ENCODE data around the gene KRTAP5-7.
"Not testable (repeated sequence)": the region's sequence is repeated elsewhere in the genome, so short reads cannot be mapped to it uniquely, and the experiment has no call there.

KRTAP5-7 gene

GRCh38 chr11:71526796-71527575 lies at the start of gene KRTAP5-7:
TSS of gene KRTAP5-7 (plus strand) at chr11:71527267. CDS start at chr11:71527301, 34 bp downstream.
- DNase-seq (ENCODE audit: low read depth in 2 of 3, low spot score in 2 of 3) = not testable (repeated sequence)

DNA sequence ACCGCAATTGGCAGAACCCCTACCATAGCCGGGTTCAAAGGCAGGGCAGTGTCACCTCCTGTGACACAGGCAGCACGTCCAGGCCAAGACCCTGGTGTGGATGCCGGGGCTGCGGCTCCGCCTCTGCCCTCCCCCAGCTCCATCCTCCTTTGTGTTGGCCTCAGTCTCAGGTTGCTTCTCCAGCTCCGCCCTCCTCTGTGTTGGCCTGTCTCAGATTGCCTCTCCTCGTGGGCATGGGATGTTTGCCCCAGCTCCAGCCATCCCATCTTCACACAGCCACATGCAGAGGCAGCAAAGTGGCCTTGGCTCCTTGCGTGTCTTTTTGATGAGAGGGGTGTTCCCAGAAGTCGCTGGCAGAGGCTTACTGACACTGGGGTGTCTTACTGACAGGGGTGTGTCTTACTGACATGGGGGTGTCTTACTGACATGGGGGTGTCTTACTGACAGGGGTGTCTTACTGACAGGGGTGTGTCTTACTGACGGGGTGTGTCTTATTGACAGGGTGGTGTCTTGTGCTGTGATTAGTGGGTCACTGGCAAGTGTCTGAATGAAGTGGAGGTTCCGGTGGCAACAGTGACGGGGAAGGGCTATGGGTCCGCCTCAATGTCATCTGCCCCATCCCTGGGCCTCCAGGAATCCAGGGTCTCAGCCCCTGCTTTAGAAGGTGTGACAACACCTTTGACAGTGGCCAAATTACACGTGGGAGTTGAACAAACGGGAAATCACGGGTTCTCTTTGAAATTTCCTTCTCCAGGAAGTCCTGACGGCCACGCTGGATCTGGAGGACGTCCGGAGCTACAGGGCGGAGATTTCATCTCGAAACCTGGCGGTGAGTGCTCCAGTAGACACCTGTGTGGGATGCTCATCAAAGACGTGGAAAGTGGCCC lies 49.2 kb upstream of the KRTAP5-7 start:
- no peak for DNase-seq (ENCODE audit: low read depth in 2 of 3, low spot score in 2 of 3)

DNA sequence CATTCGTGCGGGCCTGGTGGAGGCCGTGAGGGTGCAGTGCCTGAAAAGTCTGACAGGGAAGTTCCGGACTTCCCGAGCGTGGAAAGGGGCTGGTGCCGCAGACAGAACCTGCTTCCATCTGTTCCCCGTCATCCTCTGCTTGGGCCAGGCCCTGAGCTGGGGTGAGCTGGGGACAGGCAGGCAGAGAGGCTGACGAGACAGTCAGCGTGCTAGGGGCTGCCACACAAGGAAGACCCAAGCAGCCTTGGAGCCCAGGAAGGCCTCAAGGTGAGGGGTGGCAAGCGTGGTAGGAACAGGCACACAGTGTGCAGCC lies 48.6 kb upstream of the KRTAP5-7 start:
- no peak for DNase-seq (ENCODE audit: low read depth in 2 of 3, low spot score in 2 of 3)

- DNase-seq (ENCODE audit: low read depth in 2 of 3, low spot score in 2 of 3) = no peak
Measured at GRCh38 chr11:71481101-71481960, 45.7 kb upstream of the KRTAP5-7 start.

DNA sequence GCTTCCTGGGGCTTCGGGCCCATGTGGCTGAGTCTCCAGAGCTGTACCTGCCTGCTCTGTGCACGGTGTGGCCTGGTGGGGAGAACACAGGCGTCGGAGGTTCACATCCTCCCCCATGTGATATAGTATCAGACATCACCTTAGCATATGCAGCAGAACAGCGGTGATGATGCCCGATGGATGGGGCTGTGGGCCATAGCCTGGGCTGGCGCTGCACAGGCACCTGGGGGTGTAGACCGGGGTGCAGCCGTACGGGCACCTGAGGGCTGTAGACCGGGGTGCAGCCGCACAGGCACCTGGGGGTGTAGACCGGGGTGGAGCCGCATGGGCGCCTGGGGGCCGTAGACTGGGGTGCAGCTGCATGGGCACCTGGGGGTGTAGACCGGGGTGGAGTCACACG lies 44.9 kb upstream of the KRTAP5-7 start:
- DNase-seq (ENCODE audit: low read depth in 2 of 3, low spot score in 2 of 3) = no peak

DNA sequence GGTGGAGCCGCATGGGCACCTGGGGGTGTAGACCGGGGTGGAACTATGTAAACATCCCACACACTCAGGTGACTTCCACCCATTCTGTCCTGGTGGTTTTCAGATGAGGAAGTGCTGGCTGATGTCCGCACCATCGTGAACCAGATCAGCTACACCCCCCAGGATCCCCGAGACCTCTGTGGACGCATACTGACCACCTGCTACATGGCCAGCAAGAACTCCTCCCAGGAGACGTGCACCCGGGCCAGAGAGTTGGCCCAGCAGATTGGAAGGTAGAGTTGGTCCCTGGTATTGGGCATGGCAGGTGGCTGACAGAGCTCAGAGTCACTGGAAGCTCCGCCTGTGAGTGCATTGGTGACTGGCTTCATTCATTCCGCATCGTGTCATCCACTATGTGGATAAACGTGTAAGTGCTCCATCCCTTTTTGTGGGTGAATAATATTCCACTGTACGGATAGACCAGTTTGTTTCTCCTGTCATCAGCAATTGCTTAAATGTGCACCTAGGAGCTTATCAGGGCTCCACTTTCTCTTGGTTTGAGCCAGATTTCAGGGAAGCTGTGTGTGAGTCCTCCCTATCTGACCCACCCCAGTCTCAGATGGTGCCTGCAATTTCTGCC lies 44.2 kb upstream of the KRTAP5-7 start:
- DNase-seq (ENCODE audit: low read depth in 2 of 3, low spot score in 2 of 3) = no peak

GRCh38 chr11:71483692-71484091 lies 43.4 kb upstream of the KRTAP5-7 start:
- DNase-seq (ENCODE audit: low read depth in 2 of 3, low spot score in 2 of 3) = no peak

- no peak for DNase-seq (ENCODE audit: low read depth in 2 of 3, low spot score in 2 of 3)
Measured at GRCh38 chr11:71484248-71485062, 42.6 kb upstream of the KRTAP5-7 start.

GRCh38 chr11:71485063-71485399 lies 42.0 kb upstream of the KRTAP5-7 start:
- DNase-seq (ENCODE audit: low read depth in 2 of 3, low spot score in 2 of 3) = no peak

- no peak for DNase-seq (ENCODE audit: low read depth in 2 of 3, low spot score in 2 of 3)
Measured at GRCh38 chr11:71485466-71485865, 41.6 kb upstream of the KRTAP5-7 start.

DNA sequence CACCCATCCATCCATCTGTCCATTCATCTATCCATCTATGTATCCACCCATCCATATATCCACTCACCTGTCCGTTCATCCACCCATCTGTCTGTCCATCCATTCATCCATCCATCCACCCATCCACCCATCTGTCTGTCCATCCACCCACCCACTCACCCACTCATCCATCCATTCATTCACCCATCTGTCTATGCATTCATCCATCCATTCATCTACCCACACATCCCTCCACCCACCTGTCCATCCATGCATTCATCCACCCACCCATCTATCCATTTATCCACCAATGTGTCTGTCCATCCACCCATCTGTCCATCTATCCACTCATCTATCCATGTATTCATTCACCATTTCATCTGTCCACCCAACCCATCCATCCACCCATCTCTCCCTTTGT lies 40.7 kb upstream of the KRTAP5-7 start:
- DNase-seq (ENCODE audit: low read depth in 2 of 3, low spot score in 2 of 3) = no peak

DNA sequence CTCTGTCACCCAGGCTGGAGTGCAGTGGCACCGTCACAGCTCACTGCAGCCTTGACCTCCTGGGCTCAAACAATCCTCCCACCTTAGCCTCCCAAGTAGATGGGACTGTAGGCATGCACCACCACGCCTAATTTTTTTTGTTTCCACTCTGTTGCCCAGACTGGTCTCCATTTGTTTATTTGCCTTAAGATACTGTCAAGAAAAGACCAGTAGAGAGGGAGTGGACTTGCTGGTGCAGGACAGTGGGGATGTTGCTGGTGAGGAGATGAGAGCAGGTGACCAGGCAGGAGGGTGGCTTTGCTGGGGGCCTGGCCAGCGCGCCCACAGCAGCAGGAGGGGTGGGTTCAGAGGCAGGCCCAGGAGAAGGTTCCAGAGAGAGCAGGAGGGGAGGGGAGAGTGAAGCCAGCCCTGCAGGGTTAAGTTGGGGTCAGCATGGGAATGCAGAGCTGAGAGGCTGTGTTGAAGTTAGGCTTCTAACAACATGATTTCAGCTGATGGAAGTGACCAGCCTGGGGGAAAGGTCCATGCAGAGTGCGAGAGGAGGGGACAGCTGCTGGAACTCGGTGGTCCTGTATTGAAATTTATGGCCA lies 38.3 kb upstream of the KRTAP5-7 start:
- no peak for DNase-seq (ENCODE audit: low read depth in 2 of 3, low spot score in 2 of 3)

DNA sequence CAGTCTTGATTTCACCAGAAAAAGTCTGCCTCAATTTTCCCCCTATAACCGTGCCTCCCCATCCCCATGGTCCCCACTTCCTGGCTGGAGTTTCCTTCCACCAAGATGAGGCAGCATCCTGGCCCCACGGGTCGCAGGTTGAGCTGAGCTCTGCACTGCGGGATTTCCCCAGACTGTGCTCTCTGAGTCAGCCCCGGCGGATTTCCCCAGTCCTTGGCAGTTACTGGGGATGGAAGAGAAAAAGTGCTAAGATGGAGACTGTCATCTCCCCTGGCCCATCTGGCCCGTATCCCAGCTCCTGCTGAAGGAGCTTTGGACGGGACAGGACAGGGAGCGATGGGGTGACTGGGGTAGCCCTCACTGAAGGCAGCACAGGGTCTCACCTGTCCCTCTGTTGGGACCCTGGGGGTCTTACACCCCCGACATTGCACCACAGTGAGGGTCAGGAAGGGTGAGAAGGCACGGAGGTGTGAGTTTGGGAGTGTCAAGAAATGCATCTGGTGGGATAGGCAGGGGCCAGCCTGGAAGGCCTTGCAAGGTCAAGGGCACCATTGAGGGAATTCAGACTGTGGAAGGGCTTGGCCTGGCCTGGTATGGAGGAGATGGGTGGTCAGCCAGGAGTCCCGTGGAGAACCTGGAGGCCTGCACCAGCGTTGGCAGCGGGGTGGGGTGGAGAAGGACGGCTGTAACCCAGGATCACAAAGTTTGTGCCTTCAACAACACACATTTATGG lies 37.6 kb upstream of the KRTAP5-7 start:
- peak; percentile 18 to 47 (median 33) for DNase-seq (ENCODE audit: low read depth in 2 of 3, low spot score in 2 of 3)

DNA sequence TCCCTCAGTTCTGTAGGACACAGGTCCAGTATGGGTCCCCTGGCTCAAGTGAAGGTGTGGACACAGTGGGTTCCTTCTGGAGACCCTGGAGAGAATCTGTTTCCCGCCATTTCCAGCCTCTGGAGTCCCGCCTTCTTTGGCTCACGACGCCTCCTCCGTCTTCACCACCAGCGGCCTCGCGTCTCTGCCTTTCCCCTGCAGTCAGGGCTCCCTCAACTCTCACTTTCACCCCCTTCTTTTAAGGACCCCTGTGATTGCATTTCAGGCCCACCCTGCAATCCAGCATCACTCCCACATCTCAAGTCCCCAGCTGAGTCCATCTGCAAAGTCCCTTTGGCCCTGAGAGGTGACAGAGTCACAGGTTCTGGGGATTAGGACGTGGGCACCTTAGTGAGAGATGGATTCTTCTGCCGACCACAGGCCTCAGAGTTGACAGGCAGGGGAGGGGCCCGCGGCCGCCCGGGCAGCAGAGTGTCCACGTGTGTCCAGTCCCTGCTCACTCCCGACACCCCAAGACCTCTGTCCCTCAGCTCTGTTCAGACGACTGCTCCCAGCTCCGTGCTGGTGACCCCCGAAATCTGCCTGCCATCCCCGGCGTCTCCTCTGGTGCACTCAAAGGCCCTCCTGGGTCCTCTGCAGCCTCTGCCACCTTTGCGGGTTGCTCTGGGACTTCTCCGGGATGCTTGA lies 36.9 kb upstream of the KRTAP5-7 start:
- DNase-seq (ENCODE audit: low read depth in 2 of 3, low spot score in 2 of 3) = no peak

GRCh38 chr11:71490731-71491390 lies 36.2 kb upstream of the KRTAP5-7 start:
- no peak for DNase-seq (ENCODE audit: low read depth in 2 of 3, low spot score in 2 of 3)

DNA sequence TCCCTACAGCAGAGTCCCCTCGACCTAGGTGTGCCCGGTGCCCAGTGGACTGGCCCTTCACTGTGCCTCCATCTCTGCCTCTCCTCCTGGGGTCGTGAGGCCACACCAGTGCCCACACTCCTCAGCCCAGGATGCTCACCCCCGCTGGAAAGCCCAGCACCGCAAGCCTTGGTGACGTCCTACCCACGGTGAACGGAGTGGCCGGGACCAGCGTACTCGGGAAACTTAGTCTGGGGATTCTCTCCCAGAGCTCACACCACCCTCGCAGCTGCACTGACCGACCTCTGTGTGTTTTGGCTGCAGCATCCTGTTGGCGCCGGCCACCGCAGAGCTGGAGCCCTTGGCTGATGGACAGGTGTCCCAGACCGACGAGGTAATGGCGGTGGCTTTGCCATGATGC lies 35.5 kb upstream of the KRTAP5-7 start:
- DNase-seq (ENCODE audit: low read depth in 2 of 3, low spot score in 2 of 3) = no peak

- DNase-seq (ENCODE audit: low read depth in 2 of 3, low spot score in 2 of 3) = no peak
Measured at GRCh38 chr11:71491940-71492339, 35.1 kb upstream of the KRTAP5-7 start.

Data from activated CD8-positive, alpha-beta memory T cell treated with anti-CD3 and anti-CD28 coated beads for 48 hours (primary cell).